ENCODE results near the gene HAGHL.

GRCh38 chr16:762595-763268 is 35.8 kb downstream of the HAGHL start:
- TF ChIP-seq GATA2 (IDR thresholded peaks at IDR 0.05; ENCODE audit: low read depth, low read length) (no peak), GATA3 (IDR thresholded peaks at IDR 0.05; ENCODE audit: low read depth, low read length) (no peak)
